Upper lobe of right lung (tissue), 1 donor: ENCODE results near the gene CAMK2G. TPM values are rescaled to one million over a fixed set of nuclear protein-coding genes. Genes with fewer than 3 reads are reported as not detected.

Experiments
- ATAC-seq: fragments of 200-7000 bp; cut with Tn5 transposase; one replicate; pipeline ENCODE4 v1.9.1; 2020; ENCODE audit warnings: mild to moderate bottlenecking, moderate library complexity
- DNase-seq: peaks from one replicate; pipeline ENCODE4 v3.0.0-alpha.2; 2020
- H3K27ac ChIP-seq: fragments of 200-600 bp; one replicate; pipeline ENCODE4 v1.8.0; 2022
- H3K27me3 ChIP-seq: fragments of 200-600 bp; one replicate; pipeline ENCODE4 v1.8.0; 2022; ENCODE audit warnings: mild to moderate bottlenecking
- H3K36me3 ChIP-seq: fragments of 200-600 bp; one replicate; pipeline ENCODE4 v1.8.0; 2022
- H3K4me1 ChIP-seq: fragments of 200-600 bp; one replicate; pipeline ENCODE4 v1.8.0; 2022
- H3K4me3 ChIP-seq: fragments of 200-600 bp; one replicate; pipeline ENCODE4 v1.8.0; 2022; ENCODE audit warnings: mild to moderate bottlenecking
- H3K9me3 ChIP-seq: fragments of 200-600 bp; one replicate; pipeline ENCODE4 v1.8.0; 2022
- intact Hi-C: fragments of 100-400 bp; cut with DNase I; formaldehyde crosslinking; loops from one replicate; pipeline ENCODE4 v1.11.0; 2022
- total RNA-seq: library from RNA; stranded (reverse); fragmentation: NEBNext Ultra II Directional; extraction: Animal tissue kit (Norgen Biotek cat#: 25700); gene quantifications from one replicate; pipeline ENCODE4 v1.2.1, GENCODE V29; 2021
- TF ChIP-seq, protein P1 (sequence below): fragments of 200-600 bp; IDR thresholded peaks from one replicate; pipeline ENCODE4 v1.8.0; 2022; ENCODE audit warnings: antibody characterized with exemption
- donor health status: DM: no; HTN: yes; CAD: no; lungs with severe emphysema.

Gene CAMK2G
- total RNA-seq, 1 donor from 2014 or later = 36.2 TPM

DNA sequence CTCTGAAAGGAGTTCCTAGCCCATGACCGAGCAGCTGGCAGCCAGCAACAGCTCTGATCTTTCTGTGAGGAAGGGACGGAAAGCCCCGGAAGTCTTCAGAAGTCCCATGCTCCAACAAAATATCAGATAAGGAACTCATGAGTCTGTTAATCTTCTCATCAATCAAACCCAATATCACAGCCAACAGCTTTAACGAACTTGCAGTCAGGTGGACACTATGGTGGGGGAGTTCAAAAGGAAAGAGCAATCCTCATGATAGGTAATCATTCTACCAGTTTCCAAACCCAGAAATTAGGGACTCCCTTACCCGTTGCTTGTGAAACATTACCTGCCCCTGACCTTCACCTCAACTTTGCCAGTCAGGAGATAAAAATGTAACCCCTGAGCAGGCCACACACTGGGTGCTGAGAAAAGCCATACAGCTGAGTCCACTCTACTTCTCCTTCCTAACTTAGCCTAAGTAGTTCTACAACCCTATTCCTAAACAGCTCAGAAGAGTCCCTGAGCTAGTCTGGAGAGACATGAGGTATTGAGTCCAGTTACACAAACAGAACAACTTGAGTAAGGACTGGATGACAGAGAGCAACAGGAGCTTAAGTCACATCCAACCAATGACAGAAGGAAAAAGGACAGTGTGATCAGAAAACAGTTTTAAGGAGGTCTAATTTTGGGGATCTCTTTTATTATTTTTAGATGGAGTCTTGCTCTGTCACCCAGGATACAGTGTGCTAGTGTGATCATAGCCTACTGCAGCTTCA, 65.1 kb downstream of the CAMK2G start:
- intact Hi-C loops = no loop called here
- TF ChIP-seq, protein P1, sequence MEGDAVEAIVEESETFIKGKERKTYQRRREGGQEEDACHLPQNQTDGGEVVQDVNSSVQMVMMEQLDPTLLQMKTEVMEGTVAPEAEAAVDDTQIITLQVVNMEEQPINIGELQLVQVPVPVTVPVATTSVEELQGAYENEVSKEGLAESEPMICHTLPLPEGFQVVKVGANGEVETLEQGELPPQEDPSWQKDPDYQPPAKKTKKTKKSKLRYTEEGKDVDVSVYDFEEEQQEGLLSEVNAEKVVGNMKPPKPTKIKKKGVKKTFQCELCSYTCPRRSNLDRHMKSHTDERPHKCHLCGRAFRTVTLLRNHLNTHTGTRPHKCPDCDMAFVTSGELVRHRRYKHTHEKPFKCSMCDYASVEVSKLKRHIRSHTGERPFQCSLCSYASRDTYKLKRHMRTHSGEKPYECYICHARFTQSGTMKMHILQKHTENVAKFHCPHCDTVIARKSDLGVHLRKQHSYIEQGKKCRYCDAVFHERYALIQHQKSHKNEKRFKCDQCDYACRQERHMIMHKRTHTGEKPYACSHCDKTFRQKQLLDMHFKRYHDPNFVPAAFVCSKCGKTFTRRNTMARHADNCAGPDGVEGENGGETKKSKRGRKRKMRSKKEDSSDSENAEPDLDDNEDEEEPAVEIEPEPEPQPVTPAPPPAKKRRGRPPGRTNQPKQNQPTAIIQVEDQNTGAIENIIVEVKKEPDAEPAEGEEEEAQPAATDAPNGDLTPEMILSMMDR = no peak
- no peak overlapping the region for H3K4me3 ChIP-seq

DNA sequence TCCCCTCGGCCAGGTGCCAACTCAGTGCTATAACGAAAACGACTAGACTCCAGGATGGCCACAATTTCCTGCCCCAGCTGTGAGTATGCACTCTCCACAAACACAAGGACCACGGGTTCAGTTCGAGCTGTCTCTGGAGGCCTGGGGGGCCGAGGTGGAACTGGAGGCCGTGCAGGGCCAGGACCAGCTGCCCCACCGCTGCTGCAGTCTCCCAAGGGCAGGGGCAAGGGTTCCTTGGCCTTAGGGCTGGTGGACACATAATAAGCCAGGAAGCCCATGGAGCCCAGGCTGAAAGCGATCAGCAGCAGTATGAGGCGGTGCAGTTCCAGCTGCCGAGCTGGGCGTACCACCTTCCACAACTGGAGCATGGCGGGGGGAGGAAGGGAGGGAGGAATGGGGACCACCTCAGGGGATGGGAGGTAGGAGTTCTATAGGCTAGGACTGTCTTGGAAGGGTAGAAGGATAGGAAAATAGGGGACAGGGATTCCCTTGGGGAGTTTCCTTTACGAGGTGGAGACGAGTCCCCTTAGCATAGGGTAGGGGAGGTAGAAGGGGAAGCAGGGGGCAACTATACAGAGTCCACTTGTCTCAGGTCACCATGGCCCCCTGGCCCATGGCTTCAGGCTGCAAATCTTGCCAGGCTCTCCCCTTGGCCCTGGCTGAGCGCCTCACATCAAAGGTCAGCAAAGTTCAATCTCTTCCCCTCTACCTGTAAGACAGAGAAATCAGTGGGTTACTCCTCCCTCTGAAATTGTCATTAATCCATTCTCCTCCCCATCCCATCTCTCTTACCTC, 66.1 kb downstream of the CAMK2G start:
- TF ChIP-seq, protein P1 = no peak
- intact Hi-C loops = no loop called here

More for the DNA sequence above, 65.1 kb downstream of the CAMK2G start:
- H3K9me3 ChIP-seq = no peaks in the 10 kb centered on the region
- DNase-seq (no peak), ATAC-seq (no peak)
- peaks cover 13% of the 10 kb centered on the region for H3K4me1 ChIP-seq
- H3K27me3 ChIP-seq = no peaks in the 10 kb centered on the region
- peaks cover 50% of the 10 kb centered on the region for H3K36me3 ChIP-seq
- H3K27ac ChIP-seq = no peak overlapping the region

DNA sequence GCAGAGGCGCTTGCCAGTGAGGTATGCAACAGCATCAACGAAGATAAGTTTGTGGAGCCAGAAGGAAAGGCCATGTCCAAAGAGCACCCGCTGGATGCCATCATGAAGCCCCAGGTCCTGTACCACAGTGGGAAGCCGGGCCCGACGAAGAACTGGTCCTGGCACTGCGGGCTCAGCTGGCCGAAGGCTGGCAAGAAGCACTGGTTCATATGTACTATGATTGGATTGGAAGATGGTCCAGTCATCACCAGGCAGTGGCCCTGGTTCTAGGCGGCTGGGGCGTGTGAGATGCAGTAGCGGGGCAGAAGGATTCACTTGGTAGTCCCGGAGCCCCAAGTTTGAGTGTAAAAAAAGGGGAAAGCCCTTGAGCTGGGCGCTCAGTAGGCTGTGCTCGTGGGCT, 66.9 kb downstream of the CAMK2G start:
- intact Hi-C loops = no loop called here
- DNase-seq = peak; percentile 52
- no peaks in the 10 kb centered on the region for H3K9me3 ChIP-seq
- ATAC-seq = no peak
- no peak overlapping the region for H3K4me3 ChIP-seq
- H3K36me3 ChIP-seq = peaks cover 59% of the 10 kb centered on the region
- H3K27me3 ChIP-seq = no peaks in the 10 kb centered on the region
- TF ChIP-seq, protein P1 = no peak
- no peak overlapping the region for H3K27ac ChIP-seq
- peaks cover 13% of the 10 kb centered on the region for H3K4me1 ChIP-seq

More for the DNA sequence above, 66.1 kb downstream of the CAMK2G start:
- peaks cover 13% of the 10 kb centered on the region for H3K4me1 ChIP-seq
- no peak for DNase-seq
- no peak overlapping the region for H3K27ac ChIP-seq
- H3K36me3 ChIP-seq = peaks cover 52% of the 10 kb centered on the region
- H3K4me3 ChIP-seq = no peak overlapping the region
- ATAC-seq = no peak
- H3K9me3 ChIP-seq = no peaks in the 10 kb centered on the region
- no peaks in the 10 kb centered on the region for H3K27me3 ChIP-seq

DNA sequence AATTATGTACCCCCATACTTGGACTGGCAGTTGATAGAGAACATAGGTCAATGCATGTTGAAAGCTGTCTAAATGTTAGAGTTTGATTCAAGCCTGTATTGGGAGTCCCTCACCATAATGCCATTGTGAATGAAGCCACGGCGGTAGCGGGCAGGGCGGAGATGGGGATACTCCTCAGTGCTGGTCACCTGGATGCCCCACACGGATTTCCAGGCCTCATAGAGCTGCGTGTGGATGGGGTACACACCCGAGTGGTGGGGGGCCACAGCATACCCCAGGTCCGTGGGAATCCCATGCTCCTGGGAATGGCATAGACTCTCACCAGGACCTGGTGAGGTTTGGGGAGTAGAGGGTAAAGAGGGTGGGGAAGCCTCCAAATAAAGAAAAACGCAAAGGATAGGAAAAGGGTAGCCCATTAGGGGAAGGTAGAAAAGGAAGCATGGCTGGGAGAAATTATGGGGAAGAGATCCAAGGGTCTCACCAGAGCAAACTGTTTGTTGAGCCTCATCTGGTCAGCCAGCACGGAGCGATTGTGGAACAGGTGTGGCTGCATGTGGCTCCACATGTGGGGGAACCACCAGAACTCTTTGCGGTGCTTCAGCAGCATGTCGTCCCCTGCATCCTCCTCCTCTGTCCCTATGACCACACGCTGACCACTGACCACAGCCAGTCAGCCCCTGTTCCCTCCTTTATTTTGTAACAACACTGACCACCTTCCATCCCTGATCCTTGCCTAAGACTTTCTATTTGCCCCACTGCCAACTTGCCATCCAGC, 68.0 kb downstream of the CAMK2G start:
- intact Hi-C loops = no loop called here
- peaks cover 70% of the 10 kb centered on the region for H3K36me3 ChIP-seq

More for the DNA sequence above, 68.0 kb downstream of the CAMK2G start:
- TF ChIP-seq, protein P1 = no peak
- Histone ChIP-seq H3K27me3 (no peaks in the 10 kb centered on the region), H3K27ac (no peak overlapping the region), H3K4me3 (no peak overlapping the region), H3K9me3 (no peaks in the 10 kb centered on the region), H3K4me1 (peaks cover 13% of the 10 kb centered on the region)
- DNase-seq = peak; percentile 47
- ATAC-seq = no peak
